ENCODE data around the gene MOGAT2. TPM values are rescaled to one million over a fixed set of nuclear protein-coding genes. Genes with fewer than 3 reads are reported as not detected.

MOGAT2 gene
- total RNA-seq, 1 donor from 2014 or later = not detected

DNA sequence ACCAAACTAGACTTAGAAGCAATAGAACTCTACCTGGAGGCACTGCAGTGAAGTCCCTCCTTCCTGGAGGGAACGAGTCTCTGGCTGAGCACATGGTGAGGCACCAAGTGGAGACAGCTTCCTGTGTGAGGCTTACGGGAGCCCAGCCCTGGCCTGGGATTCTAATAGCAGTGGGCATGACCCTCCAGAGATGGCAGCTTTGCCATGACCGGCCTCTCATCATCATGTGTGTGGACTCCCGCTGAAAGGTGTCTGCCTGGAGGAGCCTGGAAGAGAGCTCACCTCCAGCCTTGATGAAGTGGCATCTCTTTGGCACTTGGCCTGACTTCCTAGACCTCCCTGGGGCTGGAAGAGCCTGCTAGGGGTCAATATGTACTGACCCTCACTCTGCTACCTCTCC, 58.9 kb downstream of the MOGAT2 start:
- H3K27ac ChIP-seq = no peak overlapping the region
- DNase-seq (ENCODE audit: low spot score in 2 of 2) = no peak
- no peaks in the 10 kb centered on the region for H3K4me1 ChIP-seq
- TF ChIP-seq, protein P1, sequence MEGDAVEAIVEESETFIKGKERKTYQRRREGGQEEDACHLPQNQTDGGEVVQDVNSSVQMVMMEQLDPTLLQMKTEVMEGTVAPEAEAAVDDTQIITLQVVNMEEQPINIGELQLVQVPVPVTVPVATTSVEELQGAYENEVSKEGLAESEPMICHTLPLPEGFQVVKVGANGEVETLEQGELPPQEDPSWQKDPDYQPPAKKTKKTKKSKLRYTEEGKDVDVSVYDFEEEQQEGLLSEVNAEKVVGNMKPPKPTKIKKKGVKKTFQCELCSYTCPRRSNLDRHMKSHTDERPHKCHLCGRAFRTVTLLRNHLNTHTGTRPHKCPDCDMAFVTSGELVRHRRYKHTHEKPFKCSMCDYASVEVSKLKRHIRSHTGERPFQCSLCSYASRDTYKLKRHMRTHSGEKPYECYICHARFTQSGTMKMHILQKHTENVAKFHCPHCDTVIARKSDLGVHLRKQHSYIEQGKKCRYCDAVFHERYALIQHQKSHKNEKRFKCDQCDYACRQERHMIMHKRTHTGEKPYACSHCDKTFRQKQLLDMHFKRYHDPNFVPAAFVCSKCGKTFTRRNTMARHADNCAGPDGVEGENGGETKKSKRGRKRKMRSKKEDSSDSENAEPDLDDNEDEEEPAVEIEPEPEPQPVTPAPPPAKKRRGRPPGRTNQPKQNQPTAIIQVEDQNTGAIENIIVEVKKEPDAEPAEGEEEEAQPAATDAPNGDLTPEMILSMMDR (IDR thresholded peaks at IDR 0.05) = no peak
- no peaks in the 10 kb centered on the region for H3K9me3 ChIP-seq
- H3K4me3 ChIP-seq = no peak overlapping the region
- intact Hi-C loops (cut with DNase I) = no loop called here
- H3K36me3 ChIP-seq = no peaks in the 10 kb centered on the region
- no peaks in the 10 kb centered on the region for H3K27me3 ChIP-seq

DNA sequence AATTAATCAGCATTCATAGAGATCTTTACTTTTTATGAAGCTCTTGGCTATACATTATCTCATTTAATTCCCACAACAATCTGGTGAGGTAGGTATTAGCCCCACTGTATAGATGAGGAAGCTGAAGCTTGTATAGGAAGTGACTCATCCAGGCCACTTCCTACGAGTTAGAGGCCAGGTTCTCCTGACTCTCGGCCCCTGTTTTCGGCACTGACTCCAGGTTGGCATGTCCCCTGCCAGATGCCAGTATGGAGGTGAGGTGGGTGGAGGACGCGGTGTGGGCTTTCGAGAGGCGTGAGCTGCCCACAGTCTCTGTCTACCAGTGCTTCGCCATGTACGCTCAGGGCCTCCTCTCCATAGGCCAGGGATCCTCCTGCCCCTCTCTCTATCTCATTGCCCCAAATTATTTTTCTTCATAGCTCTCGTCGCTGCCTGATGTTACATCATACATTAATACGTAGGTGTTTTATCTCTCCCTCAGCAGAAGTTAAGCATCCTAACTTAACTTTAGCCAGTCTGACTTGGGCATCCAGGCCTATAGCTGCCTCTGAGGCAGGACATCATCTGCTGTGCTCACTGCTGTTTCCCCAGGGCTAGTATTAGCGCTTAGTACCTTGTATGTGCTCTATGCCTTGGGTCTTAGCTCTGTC, 59.9 kb downstream of the MOGAT2 start:
- TF ChIP-seq, protein P1 (IDR thresholded peaks at IDR 0.05) = no peak
- Histone ChIP-seq H3K27me3 (no peaks in the 10 kb centered on the region), H3K4me3 (no peak overlapping the region), H3K27ac (no peak overlapping the region), H3K9me3 (no peaks in the 10 kb centered on the region), H3K4me1 (no peaks in the 10 kb centered on the region), H3K36me3 (no peaks in the 10 kb centered on the region)
- intact Hi-C loops (cut with DNase I) = no loop called here
- no peak for DNase-seq (ENCODE audit: low spot score in 2 of 2)

DNA sequence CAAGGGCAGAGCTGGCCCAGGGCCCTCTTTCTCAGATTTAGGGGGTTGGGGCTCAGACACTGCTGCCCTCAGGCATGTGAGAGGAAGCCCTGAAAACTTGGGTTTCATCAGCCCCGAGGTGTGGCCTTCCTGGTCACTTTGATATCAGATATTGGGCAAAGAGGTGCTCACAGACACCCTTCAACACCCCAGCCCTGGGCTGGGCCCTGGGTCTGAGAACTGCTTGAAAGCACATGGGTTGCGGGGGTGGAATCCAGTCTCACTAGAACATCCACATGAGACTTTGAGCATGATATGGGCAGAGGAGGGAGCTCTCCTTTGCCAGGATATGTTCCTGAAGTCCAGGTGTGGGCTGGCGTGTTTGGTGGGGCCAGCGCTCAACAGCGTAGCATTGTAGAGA, 61.3 kb downstream of the MOGAT2 start:
- no peaks in the 10 kb centered on the region for H3K36me3 ChIP-seq
- H3K4me1 ChIP-seq = no peaks in the 10 kb centered on the region
- no peaks in the 10 kb centered on the region for H3K9me3 ChIP-seq
- H3K27me3 ChIP-seq = no peaks in the 10 kb centered on the region
- intact Hi-C loops (cut with DNase I) = no loop called here
- DNase-seq (ENCODE audit: low spot score in 2 of 2) = no peak
- no peak overlapping the region for H3K27ac ChIP-seq
- no peak overlapping the region for H3K4me3 ChIP-seq
- TF ChIP-seq, protein P1 (IDR thresholded peaks at IDR 0.05) = no peak

GRCh38 chr11:75779960-75780359, 62.3 kb downstream of the MOGAT2 start:
- TF ChIP-seq, protein P1 (IDR thresholded peaks at IDR 0.05) = no peak
- no peak for DNase-seq (ENCODE audit: low spot score in 2 of 2)
- no peak overlapping the region for H3K27ac ChIP-seq
- no peaks in the 10 kb centered on the region for H3K9me3 ChIP-seq
- no peak overlapping the region for H3K4me3 ChIP-seq
- intact Hi-C loops (cut with DNase I) = no loop called here
- H3K4me1 ChIP-seq = no peaks in the 10 kb centered on the region
- H3K27me3 ChIP-seq = no peaks in the 10 kb centered on the region
- no peaks in the 10 kb centered on the region for H3K36me3 ChIP-seq

- TF ChIP-seq, protein P1 (IDR thresholded peaks at IDR 0.05) = no peak
- Histone ChIP-seq H3K36me3 (no peaks in the 10 kb centered on the region), H3K9me3 (no peaks in the 10 kb centered on the region), H3K27me3 (no peaks in the 10 kb centered on the region), H3K4me1 (no peaks in the 10 kb centered on the region), H3K27ac (no peak overlapping the region), H3K4me3 (no peak overlapping the region)
- no peak for DNase-seq (ENCODE audit: low spot score in 2 of 2)
- intact Hi-C loops (cut with DNase I) = no loop called here
These were observed 63.2 kb downstream of the MOGAT2 start for GRCh38 chr11:75780888-75781287.

GRCh38 chr11:75781296-75781695, 63.7 kb downstream of the MOGAT2 start:
- no peak overlapping the region for H3K27ac ChIP-seq
- TF ChIP-seq, protein P1 (IDR thresholded peaks at IDR 0.05) = no peak
- DNase-seq (ENCODE audit: low spot score in 2 of 2) = no peak
- intact Hi-C loops (cut with DNase I) = no loop called here
- no peaks in the 10 kb centered on the region for H3K27me3 ChIP-seq
- H3K4me1 ChIP-seq = no peaks in the 10 kb centered on the region
- no peaks in the 10 kb centered on the region for H3K36me3 ChIP-seq
- H3K9me3 ChIP-seq = no peaks in the 10 kb centered on the region
- H3K4me3 ChIP-seq = no peak overlapping the region
